IgD-negative memory B cell (primary cell): ENCODE data around the gene TSBP1. TPM values are rescaled to one million over a fixed set of nuclear protein-coding genes. Genes with fewer than 3 reads are reported as not detected.

Experiments used
- polyA plus RNA-seq: library from polyadenylated mRNA; unstranded; fragments of 300-500 nt; fragmentation: Illumina TruSeq; gene quantifications from one replicate; pipeline ENCODE4 v1.2.3, GENCODE V29; 2021

TSBP1 gene
- polyA plus RNA-seq, 1 donor from 2014 or later: 0.13 TPM

Other genes starting within 250 kb of the TSBP1 start
- 25.5 TPM for gene ATF6B, start 243.7 kb downstream of the TSBP1 start, polyA plus RNA-seq
- gene FKBPL, start 241.6 kb downstream of the TSBP1 start, polyA plus RNA-seq: 4.1 TPM
- not detected for gene PRRT1, start 220.0 kb downstream of the TSBP1 start, polyA plus RNA-seq
- gene PPT2, start 217.8 kb downstream of the TSBP1 start, polyA plus RNA-seq: 1.5 TPM
- gene EGFL8, start 207.3 kb downstream of the TSBP1 start, polyA plus RNA-seq: not detected
- gene AGPAT1, start 195.8 kb downstream of the TSBP1 start, polyA plus RNA-seq: 17.2 TPM
- gene RNF5, start 193.5 kb downstream of the TSBP1 start, polyA plus RNA-seq: 88.8 TPM
- 0.58 TPM for gene AGER, start 187.7 kb downstream of the TSBP1 start, polyA plus RNA-seq
- 3.3 TPM for gene PBX2, start 181.7 kb downstream of the TSBP1 start, polyA plus RNA-seq
- 156 TPM for gene GPSM3, start 179.3 kb downstream of the TSBP1 start, polyA plus RNA-seq
- gene NOTCH4, start 147.8 kb downstream of the TSBP1 start, polyA plus RNA-seq: 4.9 TPM
- gene BTNL2, start 35.3 kb upstream of the TSBP1 start, polyA plus RNA-seq: not detected
- 8,827 TPM for gene HLA-DRA, start 68.0 kb upstream of the TSBP1 start, polyA plus RNA-seq
- 92.6 TPM for gene HLA-DRB5, start 158.4 kb upstream of the TSBP1 start, polyA plus RNA-seq
- 1,928 TPM for gene HLA-DRB1, start 217.9 kb upstream of the TSBP1 start, polyA plus RNA-seq